ENCODE results near the gene STAP2. TPM values are rescaled to one million over a fixed set of nuclear protein-coding genes. Genes with fewer than 3 reads are reported as not detected.

STAP2 gene
- total RNA-seq, 2 experiments from 2014 or later, result 1.7 to 1.8 TPM

DNA sequence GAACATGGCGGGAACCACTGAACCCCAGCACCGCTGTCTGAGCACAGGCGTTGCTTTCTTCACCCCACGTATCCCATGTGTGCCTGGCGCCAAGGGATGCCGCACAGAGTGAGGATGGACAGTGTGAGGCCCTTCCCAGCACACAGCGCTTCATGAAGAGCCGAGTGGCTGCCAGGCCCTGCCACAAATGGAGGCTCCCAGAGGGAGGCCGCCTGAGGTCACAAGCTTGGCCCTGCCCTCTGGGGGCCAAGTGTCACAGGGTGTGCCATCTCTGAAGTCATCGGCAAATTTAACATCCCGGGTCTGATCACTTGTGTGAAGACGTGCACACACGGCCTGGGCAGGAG, 29.1 kb upstream of the STAP2 start:
- Histone ChIP-seq H3K36me3 (ENCODE audit: insufficient read depth, low read length) (peaks cover 55% of the 10 kb centered on the region), H3K9me3 (ENCODE audit: control insufficient read depth in 1 of 2, insufficient read depth in 1 of 2, low read length in 2 of 2) (no peaks in the 10 kb centered on the region), H3K4me3 (ENCODE audit: low read length) (no peak overlapping the region), H3K4me1 (ENCODE audit: insufficient read depth, low read length) (peaks cover 55% of the 10 kb centered on the region), H3K27ac (ENCODE audit: low read depth in 1 of 2, low read length in 2 of 2) (peak overlapping the region in 1 of 2 donors; percentile 20), H3K27me3 (ENCODE audit: control insufficient read depth in 1 of 2, insufficient read depth in 2 of 2, low read length in 2 of 2) (no peaks in the 10 kb centered on the region)
- Mint-ChIP-seq H3K36me3 (ENCODE audit: low read depth) (peaks cover 7% of the 10 kb centered on the region), H3K9me3 (no peaks in the 10 kb centered on the region), H3K27me3 (no peaks in the 10 kb centered on the region), H3K4me3 (peak overlapping the region; percentile 54), H3K4me1 (ENCODE audit: low read depth) (peaks cover 30% of the 10 kb centered on the region), H3K27ac (peak overlapping the region; percentile 90)
- TF ChIP-seq, protein P1, sequence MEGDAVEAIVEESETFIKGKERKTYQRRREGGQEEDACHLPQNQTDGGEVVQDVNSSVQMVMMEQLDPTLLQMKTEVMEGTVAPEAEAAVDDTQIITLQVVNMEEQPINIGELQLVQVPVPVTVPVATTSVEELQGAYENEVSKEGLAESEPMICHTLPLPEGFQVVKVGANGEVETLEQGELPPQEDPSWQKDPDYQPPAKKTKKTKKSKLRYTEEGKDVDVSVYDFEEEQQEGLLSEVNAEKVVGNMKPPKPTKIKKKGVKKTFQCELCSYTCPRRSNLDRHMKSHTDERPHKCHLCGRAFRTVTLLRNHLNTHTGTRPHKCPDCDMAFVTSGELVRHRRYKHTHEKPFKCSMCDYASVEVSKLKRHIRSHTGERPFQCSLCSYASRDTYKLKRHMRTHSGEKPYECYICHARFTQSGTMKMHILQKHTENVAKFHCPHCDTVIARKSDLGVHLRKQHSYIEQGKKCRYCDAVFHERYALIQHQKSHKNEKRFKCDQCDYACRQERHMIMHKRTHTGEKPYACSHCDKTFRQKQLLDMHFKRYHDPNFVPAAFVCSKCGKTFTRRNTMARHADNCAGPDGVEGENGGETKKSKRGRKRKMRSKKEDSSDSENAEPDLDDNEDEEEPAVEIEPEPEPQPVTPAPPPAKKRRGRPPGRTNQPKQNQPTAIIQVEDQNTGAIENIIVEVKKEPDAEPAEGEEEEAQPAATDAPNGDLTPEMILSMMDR (IDR thresholded peaks at IDR 0.05), result no peak
- POLR2A ChIA-PET, result interaction anchor here (1.2 to 1.3 kb wide), 2 partner anchors 13 to 24 kb away, joined by 3 to 6 read pairs; partner anchors contain the start of gene MPND
- no peak for ATAC-seq (ENCODE audit: poor library complexity)
- intact Hi-C loops (cut with DNase I, micrococcal nuclease), result no loop called here
- CTCF ChIA-PET, result interaction anchor here (1.2 to 4.6 kb wide), 2 partner anchors 15 to 34 kb away, joined by 5 to 63 read pairs; partner anchors contain the start of genes CHAF1A and SH3GL1
- no peak for DNase-seq

DNA sequence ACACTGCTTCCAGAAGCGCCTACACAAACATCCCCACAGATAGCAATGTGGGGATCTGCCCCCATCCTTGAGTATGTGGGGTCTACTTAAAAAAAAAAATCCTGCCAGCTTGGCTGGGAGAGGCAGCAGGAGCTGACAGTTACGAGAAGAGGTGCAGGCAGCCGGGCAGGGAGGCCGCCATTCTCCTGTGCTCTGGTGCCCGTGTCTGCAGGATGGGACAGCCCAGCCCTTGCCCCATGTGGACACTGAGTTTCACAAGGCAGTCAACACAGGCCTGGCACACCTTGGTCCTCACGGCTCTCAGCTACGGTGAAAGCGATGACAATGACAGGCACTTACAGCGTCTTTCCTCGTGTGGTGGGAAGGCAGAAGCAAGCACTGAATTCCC, 28.7 kb upstream of the STAP2 start:
- DNase-seq (no peak), ATAC-seq (ENCODE audit: poor library complexity) (no peak)
- Mint-ChIP-seq H3K27ac (peak overlapping the region; percentile 90), H3K9me3 (no peaks in the 10 kb centered on the region), H3K4me1 (ENCODE audit: low read depth) (peaks cover 30% of the 10 kb centered on the region), H3K36me3 (ENCODE audit: low read depth) (peaks cover 8% of the 10 kb centered on the region), H3K4me3 (no peak overlapping the region), H3K27me3 (no peaks in the 10 kb centered on the region)
- no peaks in the 10 kb centered on the region for H3K27me3 ChIP-seq (ENCODE audit: control insufficient read depth in 1 of 2, insufficient read depth in 2 of 2, low read length in 2 of 2)
- H3K36me3 ChIP-seq (ENCODE audit: insufficient read depth, low read length), result peaks cover 55% of the 10 kb centered on the region
- H3K4me3 ChIP-seq (ENCODE audit: low read length), result no peak overlapping the region
- H3K4me1 ChIP-seq (ENCODE audit: insufficient read depth, low read length), result peaks cover 50% of the 10 kb centered on the region
- CTCF ChIA-PET, result interaction anchor here (4.6 kb wide), 1 partner anchor 34 kb away, joined by 63 read pairs; the partner anchor contains the start of genes CHAF1A and SH3GL1
- H3K27ac ChIP-seq (ENCODE audit: low read depth in 1 of 2, low read length in 2 of 2), result peak overlapping the region in 1 of 2 donors; percentile 20
- TF ChIP-seq, protein P1 (IDR thresholded peaks at IDR 0.05), result no peak
- no peaks in the 10 kb centered on the region for H3K9me3 ChIP-seq (ENCODE audit: control insufficient read depth in 1 of 2, insufficient read depth in 1 of 2, low read length in 2 of 2)
- POLR2A ChIA-PET, result interaction anchor here (1.3 kb wide), 1 partner anchor 33 kb away, joined by 3 read pairs; the partner anchor contains the start of gene SH3GL1
- intact Hi-C loops (cut with DNase I, micrococcal nuclease), result no loop called here

DNA sequence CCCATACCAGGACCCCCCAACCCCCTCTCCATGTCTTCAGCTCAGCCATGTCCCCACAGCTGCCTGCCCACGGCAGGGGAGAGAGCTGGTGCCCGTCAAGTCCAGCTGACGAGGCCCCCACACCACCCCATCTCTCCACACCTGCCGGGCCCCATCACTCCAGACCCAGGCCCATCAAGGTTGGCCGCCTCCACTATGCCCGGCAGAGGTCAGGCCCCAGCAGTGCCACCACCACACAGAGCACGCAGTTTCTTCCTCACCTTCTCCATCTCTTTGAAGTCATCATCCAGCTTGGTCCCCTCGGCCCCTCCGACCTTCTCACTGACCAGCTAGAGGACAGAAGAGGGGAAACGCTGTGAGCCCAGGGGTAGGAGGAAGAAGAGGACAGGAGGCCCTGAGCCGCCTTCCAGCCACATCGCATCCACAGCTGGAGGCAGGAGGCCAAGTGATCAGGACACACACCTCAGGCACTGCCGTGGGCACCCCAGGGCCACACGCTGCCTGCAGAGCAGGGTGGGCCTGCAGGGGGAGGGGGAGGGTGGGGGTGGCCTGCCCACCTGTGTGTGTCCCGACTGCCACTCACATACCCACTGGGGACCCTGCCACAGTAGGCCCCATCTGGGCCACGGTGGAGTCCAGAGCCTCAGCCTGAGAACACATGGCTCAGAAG, 28.2 kb upstream of the STAP2 start:
- POLR2A ChIA-PET, result interaction anchor here (1.3 to 1.6 kb wide), 2 partner anchors 24 to 33 kb away, joined by 3 to 4 read pairs; partner anchors contain the start of genes MPND and SH3GL1
- Histone ChIP-seq H3K36me3 (ENCODE audit: insufficient read depth, low read length) (peaks cover 55% of the 10 kb centered on the region), H3K4me1 (ENCODE audit: insufficient read depth, low read length) (peaks cover 45% of the 10 kb centered on the region), H3K27ac (ENCODE audit: low read depth in 1 of 2, low read length in 2 of 2) (no peak overlapping the region), H3K27me3 (ENCODE audit: control insufficient read depth in 1 of 2, insufficient read depth in 2 of 2, low read length in 2 of 2) (no peaks in the 10 kb centered on the region), H3K4me3 (ENCODE audit: low read length) (no peak overlapping the region), H3K9me3 (ENCODE audit: control insufficient read depth in 1 of 2, insufficient read depth in 1 of 2, low read length in 2 of 2) (no peaks in the 10 kb centered on the region)
- ATAC-seq (ENCODE audit: poor library complexity) (no peak), DNase-seq (no peak)
- Mint-ChIP-seq H3K36me3 (ENCODE audit: low read depth) (peaks cover 12% of the 10 kb centered on the region), H3K27me3 (no peaks in the 10 kb centered on the region), H3K4me1 (ENCODE audit: low read depth) (peaks cover 30% of the 10 kb centered on the region), H3K4me3 (no peak overlapping the region), H3K27ac (no peak overlapping the region), H3K9me3 (no peaks in the 10 kb centered on the region)
- intact Hi-C loops (cut with DNase I, micrococcal nuclease), result no loop called here
- CTCF ChIA-PET, result interaction anchor here (4.6 kb wide), 1 partner anchor 35 kb away, joined by 63 read pairs; the partner anchor contains the start of genes CHAF1A and SH3GL1
- TF ChIP-seq, protein P1 (IDR thresholded peaks at IDR 0.05), result no peak
